GM06990 (cell line): Measurements from ENCODE around the gene LRRC56.

Experiments
- DNase-seq: peaks from one replicate; pipeline ENCODE4 v3.0.0-alpha.2; 2011; ENCODE audit not compliant: insufficient read length; ENCODE audit errors: extremely low read depth
- H3K27me3 ChIP-seq: replicated peaks from 2 replicates; pipeline ENCODE4 v1.6.0; 2011; ENCODE audit warnings: low read length; ENCODE audit not compliant: control insufficient read depth, insufficient read depth
- H3K36me3 ChIP-seq: 2 replicates; pipeline ENCODE4 v1.5.1; 2011; ENCODE audit warnings: low read length; ENCODE audit not compliant: control insufficient read depth, insufficient read depth
- H3K4me3 ChIP-seq: replicated peaks from 2 replicates; pipeline ENCODE4 v1.5.1; 2011; ENCODE audit warnings: low read depth, mild to moderate bottlenecking, control low read depth, low read length
- TF ChIP-seq, protein P1 (sequence below): IDR thresholded peaks from 2 replicates; pipeline ENCODE4 v1.5.1; 2011; ENCODE audit warnings: low read length, control low read depth, mild to moderate bottlenecking, inconsistent platforms; ENCODE audit not compliant: insufficient read depth, poor library complexity, severe bottlenecking

The LRRC56 gene

GRCh38 chr11:574632-575312, 37.4 kb downstream of the LRRC56 start:
- TF ChIP-seq, protein P1, sequence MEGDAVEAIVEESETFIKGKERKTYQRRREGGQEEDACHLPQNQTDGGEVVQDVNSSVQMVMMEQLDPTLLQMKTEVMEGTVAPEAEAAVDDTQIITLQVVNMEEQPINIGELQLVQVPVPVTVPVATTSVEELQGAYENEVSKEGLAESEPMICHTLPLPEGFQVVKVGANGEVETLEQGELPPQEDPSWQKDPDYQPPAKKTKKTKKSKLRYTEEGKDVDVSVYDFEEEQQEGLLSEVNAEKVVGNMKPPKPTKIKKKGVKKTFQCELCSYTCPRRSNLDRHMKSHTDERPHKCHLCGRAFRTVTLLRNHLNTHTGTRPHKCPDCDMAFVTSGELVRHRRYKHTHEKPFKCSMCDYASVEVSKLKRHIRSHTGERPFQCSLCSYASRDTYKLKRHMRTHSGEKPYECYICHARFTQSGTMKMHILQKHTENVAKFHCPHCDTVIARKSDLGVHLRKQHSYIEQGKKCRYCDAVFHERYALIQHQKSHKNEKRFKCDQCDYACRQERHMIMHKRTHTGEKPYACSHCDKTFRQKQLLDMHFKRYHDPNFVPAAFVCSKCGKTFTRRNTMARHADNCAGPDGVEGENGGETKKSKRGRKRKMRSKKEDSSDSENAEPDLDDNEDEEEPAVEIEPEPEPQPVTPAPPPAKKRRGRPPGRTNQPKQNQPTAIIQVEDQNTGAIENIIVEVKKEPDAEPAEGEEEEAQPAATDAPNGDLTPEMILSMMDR: no peak
- peaks cover 2% of the 10 kb centered on the region; the same call in 1 of the 2 replicates for H3K27me3 ChIP-seq
- peak overlapping the region; percentile 61 for H3K4me3 ChIP-seq
- DNase-seq: no peak
- no peaks in the 10 kb centered on the region; the same call in 1 of the 2 replicates for H3K36me3 ChIP-seq

DNA sequence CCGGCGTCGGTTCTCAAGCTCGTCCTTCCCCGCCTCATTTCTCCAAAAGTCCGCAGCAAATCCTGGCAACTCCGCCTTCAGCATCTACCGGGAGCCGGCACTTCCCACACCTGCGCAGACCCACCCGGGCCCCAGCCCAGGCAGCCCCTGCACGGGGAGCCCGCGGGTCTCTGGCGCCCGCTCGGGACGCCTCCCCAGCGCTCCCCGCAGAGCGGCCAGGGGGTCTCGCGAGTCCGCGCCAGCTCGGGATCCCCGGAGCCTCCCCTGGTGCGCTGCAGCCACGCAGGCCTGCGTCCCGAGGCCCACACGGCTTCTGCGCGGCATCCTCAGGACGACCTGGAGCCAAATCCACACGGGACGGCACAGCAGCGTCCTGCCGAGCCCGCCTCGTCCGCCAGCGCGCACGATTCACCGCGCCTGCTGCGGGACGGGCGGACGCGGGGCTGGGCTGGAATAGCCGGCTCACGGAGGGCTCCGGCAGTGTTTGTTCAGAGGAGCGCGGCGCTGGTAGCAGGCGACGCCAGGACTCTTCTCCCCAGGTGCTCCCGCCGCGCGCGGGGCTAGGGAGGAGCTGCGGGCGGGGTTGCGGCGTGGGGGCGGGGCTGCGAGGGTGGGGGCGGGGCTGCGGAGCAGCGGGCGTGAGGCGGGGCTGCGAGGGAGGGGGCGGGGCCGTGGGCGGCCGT, 38.1 kb downstream of the LRRC56 start:
- Histone ChIP-seq H3K36me3 (no peaks in the 10 kb centered on the region; the same call in none of the 2 replicates), H3K27me3 (peaks cover 2% of the 10 kb centered on the region; the same call in 1 of the 2 replicates), H3K4me3 (peak overlapping the region; percentile 61)
- TF ChIP-seq, protein P1: no peak
- DNase-seq: peak; percentile 65

GRCh38 chr11:575996-576768, 38.9 kb downstream of the LRRC56 start, which contains the start of gene PHRF1:
TSS of gene PHRF1 (plus strand) at chr11:576470. CDS start at chr11:581513, 5,043 bp downstream.
- H3K27me3 ChIP-seq: peaks cover 2% of the 10 kb centered on the region; the same call in 1 of the 2 replicates
- H3K36me3 ChIP-seq: no peaks in the 10 kb centered on the region; the same call in none of the 2 replicates
- peak within 1 kb of the TSS; percentile 97 for H3K4me3 ChIP-seq
- DNase-seq: peak; percentile 95
- TF ChIP-seq, protein P1: no peak

GRCh38 chr11:576811-577610, 39.7 kb downstream of the LRRC56 start:
- H3K36me3 ChIP-seq: peaks cover 4% of the 10 kb centered on the region
- peak overlapping the region; percentile 97 for H3K4me3 ChIP-seq
- TF ChIP-seq, protein P1: no peak
- H3K27me3 ChIP-seq: peaks cover 2% of the 10 kb centered on the region; the same call in 1 of the 2 replicates
- no peak for DNase-seq

- Histone ChIP-seq H3K36me3 (peaks cover 5% of the 10 kb centered on the region), H3K27me3 (peaks cover 2% of the 10 kb centered on the region; the same call in 1 of the 2 replicates), H3K4me3 (peak overlapping the region; percentile 97)
- TF ChIP-seq, protein P1: no peak
- no peak for DNase-seq
Observed at GRCh38 chr11:577611-577894, 40.2 kb downstream of the LRRC56 start.
